HG03139 (cell line): Measurements from ENCODE around the gene HORMAD2.

Source experiments
- ATAC-seq: cut with Tn5 transposase; IDR thresholded peaks from one replicate; pipeline ENCODE4 v1.9.1; 2021; ENCODE audit not compliant: unreplicated experiment

Gene HORMAD2

GRCh38 chr22:30104501-30105156 is 24.4 kb downstream of the HORMAD2 start:
- ATAC-seq, result no peak

DNA sequence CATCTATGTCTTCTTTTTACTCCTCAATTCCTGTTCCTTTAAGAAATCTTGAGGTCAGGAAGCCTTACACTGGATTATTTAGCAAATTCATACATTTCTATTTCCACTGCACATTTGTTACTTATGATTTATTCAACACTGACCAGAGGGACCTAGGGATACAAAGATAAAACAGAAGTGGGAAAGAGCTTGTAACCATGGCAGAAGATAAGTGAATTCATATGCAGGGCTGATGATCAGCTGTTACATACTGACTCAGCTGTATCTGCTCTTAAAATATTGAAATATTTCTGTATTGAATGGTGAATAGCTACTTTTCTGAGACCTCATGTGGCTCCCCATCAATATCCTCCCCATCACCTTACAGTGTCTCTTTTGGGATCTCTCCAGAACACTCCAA is 25.2 kb downstream of the HORMAD2 start:
- no peak for ATAC-seq

DNA sequence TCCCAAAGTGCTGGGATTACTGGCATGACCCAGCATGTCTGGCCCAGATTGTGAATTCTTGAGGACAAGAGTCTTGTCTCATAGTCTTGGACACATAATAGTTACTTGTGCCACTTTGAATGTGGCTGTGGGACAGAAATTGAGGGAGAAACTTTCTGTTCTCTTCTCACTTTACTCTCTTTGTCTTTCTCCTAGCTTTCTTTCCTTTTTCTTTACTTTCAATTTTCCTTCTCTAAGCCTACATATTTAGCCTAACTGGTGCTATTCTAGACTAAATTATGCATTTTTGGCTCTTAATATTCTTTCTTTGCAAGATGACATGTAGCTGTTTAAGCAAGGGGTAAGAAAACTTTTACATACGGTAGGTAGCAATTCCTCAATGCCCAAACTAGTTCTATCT is 33.2 kb downstream of the HORMAD2 start:
- no peak for ATAC-seq

DNA sequence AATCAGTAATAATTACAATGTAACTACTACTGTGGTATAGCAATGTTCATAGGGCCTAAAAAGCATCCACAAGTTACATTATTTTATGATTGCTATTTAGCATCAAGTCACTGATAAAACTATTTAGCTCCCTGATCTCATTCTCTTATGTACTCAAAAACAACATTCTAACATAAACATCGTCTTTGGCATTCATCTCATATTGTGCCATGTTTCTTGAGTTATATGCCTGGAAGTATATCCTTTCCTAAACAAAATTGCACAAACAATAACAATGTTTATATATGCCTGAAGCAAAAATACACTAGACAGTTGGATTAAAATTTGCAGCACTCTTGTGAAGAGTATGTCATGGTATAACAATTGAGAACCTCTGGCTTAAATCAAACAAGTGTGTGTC is 34.1 kb downstream of the HORMAD2 start:
- no peak for ATAC-seq

DNA sequence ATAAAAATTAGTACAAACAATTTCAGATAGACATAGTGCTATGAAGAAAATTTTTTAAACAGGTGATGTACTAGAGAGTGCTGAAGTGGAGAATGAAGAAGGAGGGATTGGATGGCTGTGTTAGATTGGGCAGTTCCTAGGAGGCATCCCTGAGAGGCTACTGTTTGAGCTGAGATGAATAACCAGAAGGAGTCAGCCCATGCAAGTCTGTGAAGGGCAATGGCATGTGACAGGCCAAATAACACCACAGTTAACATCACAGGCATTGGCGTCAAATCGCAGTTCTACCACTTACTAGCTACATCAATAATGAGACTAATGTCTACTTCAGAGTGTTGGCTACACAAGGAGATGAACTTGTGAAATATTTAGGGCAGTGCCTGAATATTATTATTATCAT is 35.4 kb downstream of the HORMAD2 start:
- no peak for ATAC-seq

- ATAC-seq, result no peak
Measured at GRCh38 chr22:30116362-30117117, 36.3 kb downstream of the HORMAD2 start.

- no peak for ATAC-seq
Measured at GRCh38 chr22:30117256-30117655, 37.0 kb downstream of the HORMAD2 start.

GRCh38 chr22:30118291-30118690 is 38.0 kb downstream of the HORMAD2 start:
- no peak for ATAC-seq

- ATAC-seq, result no peak
Measured at GRCh38 chr22:30121960-30122359, 41.7 kb downstream of the HORMAD2 start.

- no peak for ATAC-seq
Measured at GRCh38 chr22:30123463-30123862, 43.2 kb downstream of the HORMAD2 start.

DNA sequence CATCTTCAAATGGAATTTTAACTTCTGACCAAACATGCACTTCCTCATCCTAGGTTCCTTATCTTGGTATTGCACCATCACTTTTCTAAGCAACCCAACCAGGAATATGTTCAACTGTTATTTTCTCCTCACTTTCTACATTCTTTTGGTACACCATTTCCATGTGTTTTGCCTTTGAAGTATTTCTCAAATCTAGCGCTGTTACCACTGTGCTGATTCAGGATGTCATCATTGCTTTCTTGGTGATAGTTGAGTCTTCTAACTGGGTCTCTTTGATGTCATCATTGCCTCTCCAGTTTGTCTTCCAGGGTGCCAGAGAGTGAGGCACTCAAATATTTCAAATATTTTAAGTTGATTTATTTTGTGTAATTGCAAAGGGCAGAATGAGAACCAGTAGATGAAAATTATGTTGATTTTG is 47.5 kb downstream of the HORMAD2 start:
- no peak for ATAC-seq

- ATAC-seq, result no peak
Measured at GRCh38 chr22:30128511-30128910, 48.2 kb downstream of the HORMAD2 start.

GRCh38 chr22:30129636-30130035 is 49.4 kb downstream of the HORMAD2 start:
- ATAC-seq, result no peak

DNA sequence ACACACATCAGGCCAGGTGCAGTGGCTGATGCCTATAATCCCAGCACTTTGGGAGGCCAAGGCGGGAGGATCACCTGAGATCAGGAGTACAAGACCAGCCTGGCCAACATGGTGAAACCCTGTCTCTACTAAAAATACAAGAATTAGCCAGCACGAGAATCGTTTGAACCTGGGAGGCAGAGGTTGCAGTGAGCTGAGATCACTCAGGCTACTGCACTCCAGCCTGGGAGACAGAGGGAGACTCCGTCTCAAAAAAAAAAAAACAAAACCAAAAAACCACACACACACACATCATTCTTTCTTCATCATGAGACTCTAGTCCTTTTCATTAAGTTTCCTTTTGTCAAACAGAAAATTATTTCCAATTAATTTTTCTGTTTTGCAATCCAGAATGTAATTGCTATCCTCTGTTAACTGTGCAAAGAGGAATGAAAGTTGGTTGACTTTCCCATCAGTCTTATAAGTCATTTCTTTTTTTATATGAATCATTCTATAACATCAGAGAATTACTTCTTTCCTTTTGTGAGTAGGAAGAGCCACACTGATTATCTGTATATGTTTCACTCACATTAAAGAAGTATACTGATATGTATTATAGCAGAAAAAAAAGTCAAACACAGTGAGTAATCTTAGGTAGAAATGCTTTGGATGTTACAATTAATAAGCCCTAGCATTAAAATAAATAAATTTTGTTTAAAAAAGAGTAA is 52.2 kb downstream of the HORMAD2 start:
- no peak for ATAC-seq

DNA sequence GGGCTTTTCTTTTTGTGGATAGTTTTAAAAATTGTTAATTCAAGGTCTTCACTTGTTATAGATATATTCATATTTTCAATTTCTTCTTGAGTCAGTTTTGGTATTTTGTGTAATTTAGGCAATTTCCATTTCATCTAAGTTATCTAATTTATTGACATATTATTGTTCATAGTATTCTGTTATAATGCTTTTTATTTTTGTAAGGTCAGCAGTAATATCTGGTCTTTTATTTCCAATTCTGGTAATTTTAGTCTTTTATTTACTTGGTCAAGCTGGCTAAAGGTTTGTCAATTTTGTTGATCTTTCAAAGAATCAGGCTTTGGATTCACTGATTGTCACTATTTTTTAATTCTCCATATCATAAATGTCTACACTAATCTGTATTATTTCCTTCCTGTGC is 60.1 kb downstream of the HORMAD2 start:
- no peak for ATAC-seq

- no peak for ATAC-seq
Measured at GRCh38 chr22:30143265-30143664, 63.0 kb downstream of the HORMAD2 start.

DNA sequence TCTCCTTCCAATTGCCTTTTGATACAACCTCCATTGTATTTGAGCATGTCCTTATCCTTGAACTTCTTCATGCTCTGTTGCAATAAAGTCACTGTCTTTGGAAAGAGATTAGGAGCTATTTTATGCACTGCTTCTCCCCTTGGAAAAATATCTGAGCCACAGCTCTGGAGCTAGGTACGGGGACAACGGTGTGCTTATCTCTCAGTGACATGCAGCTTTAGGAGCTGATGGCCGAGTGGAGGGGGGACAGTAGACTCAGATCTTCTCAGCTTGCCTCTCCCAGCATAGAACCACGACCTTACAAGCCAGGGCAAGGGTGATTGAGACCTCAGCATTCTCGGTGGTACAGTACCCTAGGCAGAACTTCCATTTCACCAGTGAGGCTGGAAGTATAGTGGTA is 64.1 kb downstream of the HORMAD2 start:
- ATAC-seq, result no peak

DNA sequence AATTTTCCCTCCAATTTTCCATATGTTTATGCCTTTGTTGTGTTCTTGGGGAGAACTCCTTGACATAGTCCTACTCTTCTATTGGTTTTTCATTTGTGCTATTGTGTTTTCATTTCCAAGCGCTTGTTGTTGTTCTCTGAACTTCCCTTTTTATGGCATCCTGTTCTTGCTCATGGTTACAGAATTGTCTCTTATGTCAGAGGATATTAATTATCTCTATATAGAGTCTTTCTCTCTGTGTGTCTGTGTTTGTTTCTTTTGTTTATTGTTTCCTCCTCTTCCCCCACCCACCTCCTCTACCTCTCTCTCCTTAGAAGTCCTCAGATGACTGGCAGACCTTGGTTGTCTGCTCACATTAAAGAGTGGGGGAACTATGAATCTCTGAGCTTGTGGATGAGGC is 69.9 kb downstream of the HORMAD2 start:
- ATAC-seq, result no peak

- no peak for ATAC-seq
Measured at GRCh38 chr22:30158277-30158676, 78.0 kb downstream of the HORMAD2 start.

DNA sequence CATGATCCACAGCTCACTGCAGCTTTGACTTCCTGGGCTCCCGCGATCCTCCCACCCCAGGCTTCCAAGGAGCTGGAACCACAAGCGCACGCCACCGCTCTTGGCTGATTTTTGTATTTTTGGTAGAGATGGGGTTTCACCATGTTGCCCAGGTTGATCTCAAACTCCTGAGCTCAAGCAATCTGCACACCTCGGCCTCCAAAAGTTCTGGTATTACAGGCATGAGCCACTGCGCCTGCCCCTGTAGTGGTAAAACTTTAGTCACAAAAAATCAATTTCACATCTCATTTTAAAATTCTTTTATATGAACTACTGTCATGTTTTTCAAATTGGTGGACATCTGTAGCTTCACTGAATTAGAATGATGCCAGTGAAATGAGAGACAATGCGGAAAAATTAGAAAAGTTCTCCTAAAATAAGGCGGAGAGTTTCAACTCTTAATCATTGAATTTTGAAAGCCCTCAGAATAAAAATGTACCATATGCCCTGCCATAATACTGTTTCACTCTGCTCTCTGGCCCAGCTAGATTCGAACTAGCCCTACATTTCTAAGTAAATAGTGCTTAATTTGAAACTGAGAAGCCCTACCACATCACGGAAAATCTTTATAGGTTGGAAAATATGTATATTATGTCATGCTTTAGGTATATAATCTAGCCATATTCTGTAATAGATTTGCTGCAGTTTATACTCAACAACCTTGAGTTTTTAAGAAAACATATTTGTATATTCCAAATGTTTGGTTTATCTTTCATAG is 78.7 kb downstream of the HORMAD2 start:
- no peak for ATAC-seq

DNA sequence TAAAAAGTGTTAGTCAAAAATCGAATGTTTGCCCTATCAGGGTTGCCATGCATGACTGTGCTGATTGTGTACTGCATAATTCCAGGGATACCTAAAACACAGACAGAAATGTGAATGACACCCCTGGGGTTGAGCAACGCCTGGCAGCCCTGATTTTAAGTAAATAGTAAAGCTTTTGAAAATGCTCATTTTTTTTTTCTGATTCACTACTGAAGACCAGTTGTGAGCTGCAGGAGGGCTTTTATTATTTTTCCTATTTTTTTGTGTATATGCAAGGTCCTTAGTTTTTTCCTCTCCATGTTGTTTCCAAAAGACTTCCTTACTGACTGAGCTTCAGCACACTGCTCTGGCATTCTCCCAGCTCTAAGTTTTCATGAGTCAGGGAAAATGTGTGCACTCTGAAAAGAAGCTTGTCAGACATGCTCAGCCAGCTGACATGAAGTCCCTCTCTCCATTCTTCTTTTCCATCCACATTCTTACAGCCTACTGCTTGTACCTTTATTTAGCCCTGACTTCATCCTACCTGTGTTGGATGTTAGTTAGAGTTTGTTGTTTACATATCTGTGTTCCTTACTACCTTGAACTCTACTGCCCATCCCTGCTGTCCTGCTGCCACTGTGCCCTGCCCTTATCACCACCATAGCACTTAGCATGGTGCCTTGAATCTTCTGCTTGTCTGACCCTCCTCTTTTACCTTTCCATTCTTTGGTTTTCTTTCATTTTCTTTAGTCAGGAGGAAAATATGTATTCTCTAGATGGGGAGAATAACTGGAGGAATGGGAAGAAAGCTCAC is 79.5 kb downstream of the HORMAD2 start:
- no peak for ATAC-seq
